GM23338 (cell line): Measurements from ENCODE around the gene SHCBP1L. TPM values are rescaled to one million over a fixed set of nuclear protein-coding genes. Genes with fewer than 3 reads are reported as not detected.

Source experiments
- ATAC-seq: fragments of 200-7000 bp; cut with Tn5 transposase; 3 replicates; pipeline ENCODE4 v1.9.1; 2020
- DNase-seq: peaks from one replicate; pipeline ENCODE4 v3.0.0-alpha.2; 2015; ENCODE audit warnings: low spot score
- H2AFZ ChIP-seq: fragments of 200-600 bp; sonication (generic); 2 replicates; pipeline ENCODE4 v1.8.0; 2016; ENCODE audit warnings: antibody characterized with exemption, mild to moderate bottlenecking, moderate library complexity
- H3F3A ChIP-seq: fragments of 200-600 bp; sonication (generic); replicated peaks from 2 replicates; pipeline ENCODE4 v1.8.0; 2017; ENCODE audit warnings: antibody characterized with exemption, mixed run types, low read depth
- H3K27ac ChIP-seq: fragments of 200-600 bp; sonication (generic); 2 replicates; pipeline ENCODE4 v1.6.1; 2016; ENCODE audit warnings: low read depth
- H3K27me3 ChIP-seq: fragments of 200-600 bp; sonication (generic); 2 replicates; pipeline ENCODE4 v1.8.0; 2016; ENCODE audit warnings: mild to moderate bottlenecking, mixed run types, moderate library complexity; ENCODE audit not compliant: insufficient read depth
- H3K36me3 ChIP-seq: fragments of 200-600 bp; sonication (generic); 2 replicates; pipeline ENCODE4 v1.8.0; 2016; ENCODE audit warnings: mild to moderate bottlenecking; ENCODE audit not compliant: insufficient read depth
- H3K4me1 ChIP-seq: fragments of 200-600 bp; sonication (generic); 2 replicates; pipeline ENCODE4 v1.8.0; 2016; ENCODE audit warnings: mild to moderate bottlenecking, moderate library complexity; ENCODE audit not compliant: insufficient read depth
- H3K4me2 ChIP-seq: fragments of 200-600 bp; sonication (generic); 2 replicates; pipeline ENCODE4 v1.7.1; 2017; ENCODE audit warnings: mixed run types
- H3K4me3 ChIP-seq: fragments of 200-600 bp; sonication (generic); 2 replicates; pipeline ENCODE4 v1.6.1; 2016; ENCODE audit warnings: mixed run types
- H3K79me2 ChIP-seq: fragments of 200-600 bp; sonication (generic); replicated peaks from 2 replicates; pipeline ENCODE4 v1.8.0; 2017; ENCODE audit warnings: mild to moderate bottlenecking; ENCODE audit not compliant: insufficient read depth
- H3K9me2 ChIP-seq: fragments of 200-600 bp; sonication (generic); 2 replicates; pipeline ENCODE4 v1.8.0; 2017; ENCODE audit not compliant: insufficient read depth
- H4K20me1 ChIP-seq: fragments of 200-600 bp; sonication (generic); replicated peaks from 2 replicates; pipeline ENCODE4 v1.8.0; 2017; ENCODE audit warnings: mild to moderate bottlenecking; ENCODE audit not compliant: insufficient read depth
- H3K27ac Mint-ChIP-seq: 2 replicates; pipeline ENCODE4 v1.8.0; 2020; ENCODE audit warnings: inconsistent platforms, mild to moderate bottlenecking, moderate library complexity, mixed read lengths
- H3K27me3 Mint-ChIP-seq: 3 replicates; pipeline ENCODE4 v1.8.0; 2022; ENCODE audit warnings: low read depth, mild to moderate bottlenecking, moderate library complexity, mixed read lengths, inconsistent platforms; ENCODE audit not compliant: insufficient read depth, poor library complexity
- H3K36me3 Mint-ChIP-seq: 3 replicates; pipeline ENCODE4 v1.8.0; 2021; ENCODE audit warnings: low read depth, mild to moderate bottlenecking, inconsistent platforms, moderate library complexity, mixed read lengths
- H3K4me1 Mint-ChIP-seq: 3 replicates; pipeline ENCODE4 v1.8.0; 2020; ENCODE audit warnings: mild to moderate bottlenecking, inconsistent platforms, mixed read lengths
- H3K4me3 Mint-ChIP-seq: 3 replicates; pipeline ENCODE4 v1.8.0; 2021; ENCODE audit warnings: moderate library complexity, mild to moderate bottlenecking, inconsistent platforms, mixed read lengths
- H3K9me3 Mint-ChIP-seq: 3 replicates; pipeline ENCODE4 v1.8.0; 2020; ENCODE audit warnings: moderate library complexity, mild to moderate bottlenecking, inconsistent platforms, mixed read lengths
- CREB1 ChIP-seq: fragments of 250-450 bp; sonication (Bioruptor Pico); IDR thresholded peaks from 2 replicates; pipeline ENCODE4 v1.5.0; 2020; ENCODE audit warnings: low read depth, mild to moderate bottlenecking, moderate library complexity
- ETS1 ChIP-seq: IDR thresholded peaks from 2 replicates; pipeline ENCODE4 v1.6.1; 2016; ENCODE audit warnings: antibody characterized with exemption
- EZH2phosphoT487 ChIP-seq: fragments of 200-600 bp; sonication (generic); IDR thresholded peaks from one replicate; pipeline ENCODE4 v1.8.1; 2018; ENCODE audit warnings: antibody characterized with exemption; ENCODE audit not compliant: unreplicated experiment
- JUNB ChIP-seq: IDR thresholded peaks from one replicate; pipeline ENCODE4 v1.6.1; 2016; ENCODE audit warnings: antibody characterized with exemption; ENCODE audit not compliant: unreplicated experiment
- POLR2AphosphoS5 ChIP-seq: IDR thresholded peaks from 2 replicates; pipeline ENCODE4 v1.6.1; 2016; ENCODE audit warnings: antibody characterized with exemption, low read depth
- ZNF114 ChIP-seq: fragments of 250-450 bp; sonication (Bioruptor Pico); IDR thresholded peaks from 2 replicates; pipeline ENCODE4 v1.5.0; 2020; ENCODE audit warnings: mild to moderate bottlenecking, moderate library complexity
- polyA plus RNA-seq: library from polyadenylated mRNA; unstranded; fragments of >200 nt; fragmentation: Nextera tagmentation; extraction: Ambion mirVana; gene quantifications from 2 replicates; pipeline ENCODE4 v1.2.1, GENCODE V29; 2016
- total RNA-seq: library from RNA; depleted of rRNA; stranded (reverse); fragments of >200 nt; shearing (Covaris generic); gene quantifications from 2 replicates; pipeline ENCODE4 v1.2.3, GENCODE V29; 2014
- TF ChIP-seq, protein P1 (sequence below): fragments of 250-450 bp; sonication (Bioruptor Pico); IDR thresholded peaks from 2 replicates; pipeline ENCODE4 v1.5.0; 2020; ENCODE audit warnings: mild to moderate bottlenecking, moderate library complexity

The SHCBP1L gene
- total and polyA plus RNA-seq, 2 experiments from 2014 or later, result not detected

DNA sequence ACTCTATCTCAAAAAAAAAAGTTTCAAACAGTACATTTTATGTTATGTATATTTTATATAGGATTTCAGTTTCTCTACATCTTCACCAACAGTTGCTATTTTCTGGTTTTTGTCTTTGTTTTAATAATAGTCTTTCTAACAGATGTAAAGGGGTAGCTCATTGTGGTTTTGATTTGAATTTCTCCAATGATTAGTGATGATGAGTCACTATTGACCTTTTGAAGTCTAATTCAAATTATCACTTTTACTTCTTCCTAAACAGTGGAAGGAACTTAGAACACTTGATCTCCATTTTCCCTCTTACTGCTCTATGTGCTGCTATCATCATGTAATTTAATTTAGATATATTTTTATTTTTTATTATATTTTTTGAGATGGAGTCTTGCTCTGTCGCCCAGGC is 31.7 kb upstream of the SHCBP1L start:
- H3K4me1 Mint-ChIP-seq, result no peaks in the 10 kb centered on the region
- no peaks in the 10 kb centered on the region for H3K36me3 ChIP-seq
- no peak overlapping the region for H3K4me3 Mint-ChIP-seq
- H3K36me3 Mint-ChIP-seq, result no peaks in the 10 kb centered on the region
- H3K27ac Mint-ChIP-seq, result no peak overlapping the region
- H3K27me3 ChIP-seq, result no peaks in the 10 kb centered on the region
- H4K20me1 ChIP-seq, result no peaks in the 10 kb centered on the region
- H2AFZ ChIP-seq, result no peak overlapping the region
- H3K9me3 Mint-ChIP-seq, result peaks cover 3% of the 10 kb centered on the region; the same call in 2 of the 3 replicates
- H3K27ac ChIP-seq, result no peak overlapping the region
- H3K4me1 ChIP-seq, result no peaks in the 10 kb centered on the region
- DNase-seq, result no peak
- 0 out of 2 replicates have a peak, but pooled peaks cover 3% of the 10 kb centered on the region for H3K9me2 ChIP-seq
- no peak overlapping the region for H3K4me2 ChIP-seq
- no peak for TF ChIP-seq ZNF114 (CRISPR knock-in tag)
- no peak for TF ChIP-seq POLR2AphosphoS5
- no peak for TF ChIP-seq EZH2phosphoT487
- no peak for TF ChIP-seq JUNB
- TF ChIP-seq CREB1 (CRISPR knock-in tag), result no peak
- TF ChIP-seq, protein P1, sequence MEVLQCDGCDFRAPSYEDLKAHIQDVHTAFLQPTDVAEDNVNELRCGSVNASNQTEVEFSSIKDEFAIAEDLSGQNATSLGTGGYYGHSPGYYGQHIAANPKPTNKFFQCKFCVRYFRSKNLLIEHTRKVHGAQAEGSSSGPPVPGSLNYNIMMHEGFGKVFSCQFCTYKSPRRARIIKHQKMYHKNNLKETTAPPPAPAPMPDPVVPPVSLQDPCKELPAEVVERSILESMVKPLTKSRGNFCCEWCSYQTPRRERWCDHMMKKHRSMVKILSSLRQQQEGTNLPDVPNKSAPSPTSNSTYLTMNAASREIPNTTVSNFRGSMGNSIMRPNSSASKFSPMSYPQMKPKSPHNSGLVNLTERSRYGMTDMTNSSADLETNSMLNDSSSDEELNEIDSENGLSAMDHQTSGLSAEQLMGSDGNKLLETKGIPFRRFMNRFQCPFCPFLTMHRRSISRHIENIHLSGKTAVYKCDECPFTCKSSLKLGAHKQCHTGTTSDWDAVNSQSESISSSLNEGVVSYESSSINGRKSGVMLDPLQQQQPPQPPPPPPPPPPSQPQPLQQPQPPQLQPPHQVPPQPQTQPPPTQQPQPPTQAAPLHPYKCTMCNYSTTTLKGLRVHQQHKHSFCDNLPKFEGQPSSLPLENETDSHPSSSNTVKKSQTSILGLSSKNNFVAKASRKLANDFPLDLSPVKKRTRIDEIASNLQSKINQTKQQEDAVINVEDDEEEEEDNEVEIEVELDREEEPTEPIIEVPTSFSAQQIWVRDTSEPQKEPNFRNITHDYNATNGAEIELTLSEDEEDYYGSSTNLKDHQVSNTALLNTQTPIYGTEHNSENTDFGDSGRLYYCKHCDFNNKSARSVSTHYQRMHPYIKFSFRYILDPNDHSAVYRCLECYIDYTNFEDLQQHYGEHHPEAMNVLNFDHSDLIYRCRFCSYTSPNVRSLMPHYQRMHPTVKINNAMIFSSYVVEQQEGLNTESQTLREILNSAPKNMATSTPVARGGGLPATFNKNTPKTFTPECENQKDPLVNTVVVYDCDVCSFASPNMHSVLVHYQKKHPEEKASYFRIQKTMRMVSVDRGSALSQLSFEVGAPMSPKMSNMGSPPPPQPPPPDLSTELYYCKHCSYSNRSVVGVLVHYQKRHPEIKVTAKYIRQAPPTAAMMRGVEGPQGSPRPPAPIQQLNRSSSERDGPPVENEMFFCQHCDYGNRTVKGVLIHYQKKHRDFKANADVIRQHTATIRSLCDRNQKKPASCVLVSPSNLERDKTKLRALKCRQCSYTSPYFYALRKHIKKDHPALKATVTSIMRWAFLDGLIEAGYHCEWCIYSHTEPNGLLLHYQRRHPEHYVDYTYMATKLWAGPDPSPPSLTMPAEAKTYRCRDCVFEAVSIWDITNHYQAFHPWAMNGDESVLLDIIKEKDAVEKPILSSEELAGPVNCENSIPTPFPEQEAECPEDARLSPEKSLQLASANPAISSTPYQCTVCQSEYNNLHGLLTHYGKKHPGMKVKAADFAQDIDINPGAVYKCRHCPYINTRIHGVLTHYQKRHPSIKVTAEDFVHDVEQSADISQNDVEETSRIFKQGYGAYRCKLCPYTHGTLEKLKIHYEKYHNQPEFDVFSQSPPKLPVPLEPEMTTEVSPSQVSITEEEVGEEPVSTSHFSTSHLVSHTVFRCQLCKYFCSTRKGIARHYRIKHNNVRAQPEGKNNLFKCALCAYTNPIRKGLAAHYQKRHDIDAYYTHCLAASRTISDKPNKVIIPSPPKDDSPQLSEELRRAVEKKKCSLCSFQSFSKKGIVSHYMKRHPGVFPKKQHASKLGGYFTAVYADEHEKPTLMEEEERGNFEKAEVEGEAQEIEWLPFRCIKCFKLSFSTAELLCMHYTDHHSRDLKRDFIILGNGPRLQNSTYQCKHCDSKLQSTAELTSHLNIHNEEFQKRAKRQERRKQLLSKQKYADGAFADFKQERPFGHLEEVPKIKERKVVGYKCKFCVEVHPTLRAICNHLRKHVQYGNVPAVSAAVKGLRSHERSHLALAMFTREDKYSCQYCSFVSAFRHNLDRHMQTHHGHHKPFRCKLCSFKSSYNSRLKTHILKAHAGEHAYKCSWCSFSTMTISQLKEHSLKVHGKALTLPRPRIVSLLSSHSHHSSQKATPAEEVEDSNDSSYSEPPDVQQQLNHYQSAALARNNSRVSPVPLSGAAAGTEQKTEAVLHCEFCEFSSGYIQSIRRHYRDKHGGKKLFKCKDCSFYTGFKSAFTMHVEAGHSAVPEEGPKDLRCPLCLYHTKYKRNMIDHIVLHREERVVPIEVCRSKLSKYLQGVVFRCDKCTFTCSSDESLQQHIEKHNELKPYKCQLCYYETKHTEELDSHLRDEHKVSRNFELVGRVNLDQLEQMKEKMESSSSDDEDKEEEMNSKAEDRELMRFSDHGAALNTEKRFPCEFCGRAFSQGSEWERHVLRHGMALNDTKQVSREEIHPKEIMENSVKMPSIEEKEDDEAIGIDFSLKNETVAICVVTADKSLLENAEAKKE, result no peak
- TF ChIP-seq ETS1, result no peak
- ATAC-seq, result no peak
- H3F3A ChIP-seq, result no peaks in the 10 kb centered on the region
- H3K27me3 Mint-ChIP-seq, result peaks cover 3% of the 10 kb centered on the region
- H3K79me2 ChIP-seq, result no peaks in the 10 kb centered on the region
- H3K4me3 ChIP-seq, result no peak overlapping the region
